IMR-90 (cell line): ENCODE data around the gene PSENEN. TPM values are rescaled to one million over a fixed set of nuclear protein-coding genes. Genes with fewer than 3 reads are reported as not detected.

Experiments
- ATAC-seq: fragments of 200-7000 bp; cut with Tn5 transposase; 2 replicates; pipeline ENCODE4 v1.9.1; 2020; ENCODE audit warnings: low read depth, mild to moderate bottlenecking, moderate library complexity
- BruUV-seq: library from RNA; stranded (reverse); fragments of 400-500 nt; replicated peaks from 2 replicates; lab custom pipeline; 2021; lab: Mats Ljungman, UMichigan
- CTCF ChIA-PET: fragments of 300-600 bp; formaldehyde crosslinking; extraction: SDS; loops from one replicate; lab custom pipeline; 2021; ENCODE audit warnings: antibody characterized with exemption; lab: Yijun Ruan, JAX
- POLR2A ChIA-PET: fragments of 300-600 bp; sonication (Branson Sonifier 250); formaldehyde crosslinking; loops from one replicate; lab custom pipeline; 2022; ENCODE audit warnings: antibody characterized with exemption; ENCODE audit not compliant: unreplicated experiment; lab: Charles Lee
- DNase-seq: peaks from one replicate; pipeline ENCODE4 v3.0.0; 2013
- H2AFZ ChIP-seq: replicated peaks from 2 replicates; pipeline ENCODE3; 2013; ENCODE audit warnings: low read length, mild to moderate bottlenecking; ENCODE audit not compliant: poor library complexity
- H2AK5ac ChIP-seq: 2 replicates; pipeline ENCODE4 v1.6.1; 2013; ENCODE audit warnings: low read depth, low read length, inconsistent platforms
- H2AK9ac ChIP-seq: replicated peaks from 2 replicates; pipeline ENCODE3; 2013; ENCODE audit warnings: mild to moderate bottlenecking, low read depth, low read length, moderate library complexity; ENCODE audit not compliant: poor library complexity
- H2BK120ac ChIP-seq: 2 replicates; pipeline ENCODE4 v1.6.1; 2013; ENCODE audit warnings: low read depth, low read length, inconsistent platforms
- H2BK15ac ChIP-seq: 3 replicates; pipeline ENCODE4 v1.6.1; 2013; ENCODE audit warnings: low read depth, low read length, inconsistent platforms
- H2BK20ac ChIP-seq: 2 replicates; pipeline ENCODE4 v1.6.1; 2013; ENCODE audit warnings: low read depth, mild to moderate bottlenecking, inconsistent platforms, low read length, moderate library complexity
- H2BK5ac ChIP-seq: 2 replicates; pipeline ENCODE4 v1.6.1; 2013; ENCODE audit warnings: mild to moderate bottlenecking, low read depth, low read length, inconsistent platforms; ENCODE audit not compliant: poor library complexity, severe bottlenecking
- H3K14ac ChIP-seq: replicated peaks from 2 replicates; pipeline ENCODE4 v1.6.1; 2013; ENCODE audit warnings: low read depth, low read length, inconsistent platforms
- H3K18ac ChIP-seq: 2 replicates; pipeline ENCODE4 v1.6.1; 2013; ENCODE audit warnings: low read depth, low read length, control low read depth
- H3K23ac ChIP-seq: 2 replicates; pipeline ENCODE4 v1.6.1; 2013; ENCODE audit warnings: low read depth, low read length, inconsistent platforms
- H3K27ac ChIP-seq: 2 replicates; pipeline ENCODE4 v1.5.1; 2013; ENCODE audit warnings: mild to moderate bottlenecking, control low read depth, low read length; ENCODE audit not compliant: insufficient read depth
- H3K27me3 ChIP-seq: 2 replicates; pipeline ENCODE4 v1.6.1; 2013; ENCODE audit warnings: low read length; ENCODE audit not compliant: control insufficient read depth, insufficient read depth
- H3K36me3 ChIP-seq: 2 replicates; pipeline ENCODE4 v1.6.1; 2013; ENCODE audit warnings: low read length, mixed read lengths; ENCODE audit not compliant: control insufficient read depth, insufficient read depth
- H3K4ac ChIP-seq: 2 replicates; pipeline ENCODE4 v1.6.1; 2013; ENCODE audit warnings: low read depth, low read length, inconsistent platforms
- H3K4me1 ChIP-seq: 2 replicates; pipeline ENCODE4 v1.6.1; 2013; ENCODE audit warnings: low read length, mixed read lengths; ENCODE audit not compliant: control insufficient read depth, insufficient read depth
- H3K4me2 ChIP-seq: 2 replicates; pipeline ENCODE4 v1.6.1; 2013; ENCODE audit warnings: low read depth, mild to moderate bottlenecking, control low read depth, low read length, moderate library complexity
- H3K4me3 ChIP-seq: 2 replicates; pipeline ENCODE4 v1.5.1; 2013; ENCODE audit warnings: low read depth, mild to moderate bottlenecking, control low read depth, low read length, moderate library complexity; ENCODE audit not compliant: insufficient read depth
- H3K56ac ChIP-seq: 2 replicates; pipeline ENCODE4 v1.6.1; 2013; ENCODE audit warnings: low read length, inconsistent platforms; ENCODE audit not compliant: insufficient read depth; ENCODE audit errors: extremely low read depth
- H3K79me1 ChIP-seq, 2 experiments: 2 replicates each; pipeline ENCODE4 v1.6.1; 2013; ENCODE audit warnings: low read length in 2 of 2, inconsistent platforms in 1 of 2, low read depth in 1 of 2
- H3K9ac ChIP-seq: 2 replicates; pipeline ENCODE4 v1.6.1; 2013; ENCODE audit warnings: low read depth, low read length, control low read depth
- H3K9me1 ChIP-seq: 2 replicates; pipeline ENCODE4 v1.6.1; 2013; ENCODE audit warnings: low read length, inconsistent platforms; ENCODE audit not compliant: insufficient read depth
- H3K9me3 ChIP-seq: 2 replicates; pipeline ENCODE4 v1.6.1; 2013; ENCODE audit warnings: low read length; ENCODE audit not compliant: control insufficient read depth, insufficient read depth
- H4K20me1 ChIP-seq: 2 replicates; pipeline ENCODE4 v1.6.1; 2013; ENCODE audit warnings: low read length, inconsistent platforms; ENCODE audit not compliant: insufficient read depth
- H4K5ac ChIP-seq: 2 replicates; pipeline ENCODE4 v1.6.1; 2013; ENCODE audit warnings: mild to moderate bottlenecking, low read depth, low read length, control low read depth
- H4K8ac ChIP-seq, 2 experiments: 2 replicates each; pipeline ENCODE4 v1.6.1; 2013; ENCODE audit warnings: low read depth in 2 of 2, low read length in 2 of 2, control low read depth in 1 of 2, inconsistent platforms in 1 of 2
- H4K91ac ChIP-seq: 2 replicates; pipeline ENCODE4 v1.6.1; 2013; ENCODE audit warnings: low read depth, low read length, inconsistent platforms; ENCODE audit not compliant: insufficient read depth
- BHLHE40 ChIP-seq: fragments of 150-350 bp; IDR thresholded peaks from 2 replicates; pipeline ENCODE4 v1.6.1; 2016; ENCODE audit warnings: mild to moderate bottlenecking, low read depth, low read length
- CEBPB ChIP-seq: IDR thresholded peaks from 2 replicates; pipeline ENCODE4 v1.6.1; 2012; ENCODE audit warnings: low read depth, low read length, improper control_type of control experiment
- CHD1 ChIP-seq: IDR thresholded peaks from 2 replicates; pipeline ENCODE4 v1.6.1; 2012; ENCODE audit warnings: low read depth, low read length, improper control_type of control experiment
- ELK1 ChIP-seq: fragments of 150-350 bp; IDR thresholded peaks from 2 replicates; pipeline ENCODE4 v1.6.1; 2016; ENCODE audit warnings: low read depth, mild to moderate bottlenecking, low read length, moderate library complexity, borderline replicate concordance
- FOS ChIP-seq: fragments of 150-350 bp; IDR thresholded peaks from 2 replicates; pipeline ENCODE4 v1.6.1; 2016; ENCODE audit warnings: low read depth, low read length
- MAFK ChIP-seq: IDR thresholded peaks from 2 replicates; pipeline ENCODE4 v1.6.1; 2012; ENCODE audit warnings: low read depth, low read length, improper control_type of control experiment
- MAZ ChIP-seq: IDR thresholded peaks from 2 replicates; pipeline ENCODE4 v1.6.1; 2012; ENCODE audit warnings: low read depth, mild to moderate bottlenecking, low read length, improper control_type of control experiment, moderate library complexity, borderline replicate concordance
- NFE2L2 ChIP-seq: fragments of 150-350 bp; IDR thresholded peaks from 2 replicates; pipeline ENCODE4 v1.6.1; 2016; ENCODE audit warnings: low read depth, mild to moderate bottlenecking, low read length
- POLR2A ChIP-seq: IDR thresholded peaks from 2 replicates; pipeline ENCODE4 v1.6.1; 2012; ENCODE audit warnings: mild to moderate bottlenecking, low read depth, low read length
- RAD21 ChIP-seq: IDR thresholded peaks from 2 replicates; pipeline ENCODE4 v1.6.1; 2012; ENCODE audit warnings: low read length, improper control_type of control experiment
- RCOR1 ChIP-seq: IDR thresholded peaks from 2 replicates; pipeline ENCODE4 v1.6.1; 2012; ENCODE audit warnings: mild to moderate bottlenecking, low read length, improper control_type of control experiment; ENCODE audit not compliant: insufficient replicate concordance
- RFX5 ChIP-seq: IDR thresholded peaks from 2 replicates; pipeline ENCODE4 v1.8.0; 2012; ENCODE audit warnings: low read depth, mild to moderate bottlenecking, low read length, moderate library complexity
- SMC3 ChIP-seq: fragments of 150-350 bp; IDR thresholded peaks from 2 replicates; pipeline ENCODE4 v1.6.1; 2016; ENCODE audit warnings: low read depth, mild to moderate bottlenecking, antibody characterized with exemption, low read length, moderate library complexity
- USF2 ChIP-seq: fragments of 150-350 bp; IDR thresholded peaks from 2 replicates; pipeline ENCODE4 v1.6.1; 2017; ENCODE audit warnings: mild to moderate bottlenecking, antibody characterized with exemption, low read length, low read depth
- WGBS, 2 experiments: methylation state at CpG; one replicate each; pipeline versions ENCODE4 v1.1.5 to v1.1.7; 2013; ENCODE audit warnings: missing lambda C conversion rate in 2 of 2; ENCODE audit not compliant: insufficient read length in 1 of 2; ENCODE audit errors: extremely low coverage in 2 of 2; 5-methylcytosine and 5-hydroxymethylcytosine counted together
- dilution Hi-C: fragments of 300-500 bp; cut with HindIII; formaldehyde crosslinking; loops from one replicate; pipeline ENCODE4 v1.14.3; 2018; ENCODE audit warnings: low sequenced_read_pairs; ENCODE audit not compliant: unreplicated experiment
- in situ Hi-C: fragments of 300-500 bp; cut with MboI; formaldehyde crosslinking; loops from 3 replicates; pipeline ENCODE4 v1.14.3; 2019; ENCODE audit warnings: low sequenced_read_pairs, inconsistent platforms, mixed read lengths
- intact Hi-C: fragments of 100-400 bp; cut with micrococcal nuclease; formaldehyde crosslinking; loops from 2 replicates; pipeline ENCODE4 v1.10.0; 2022
- polyA plus RNA-seq, 3 experiments: library from polyadenylated mRNA; depleted of rRNA; stranded (reverse); fragments of >200 nt; gene quantifications; 2 replicates each; pipeline ENCODE4 v1.2.3, GENCODE V29; 2012; ENCODE audit warnings: low replicate concordance in 1 of 3
- total RNA-seq: library from RNA; depleted of rRNA; stranded (reverse); fragments of >200 nt; gene quantifications from 2 replicates; pipeline ENCODE4 v1.2.3, GENCODE V29; 2012

The PSENEN gene
- total and polyA plus RNA-seq, 2 of the 4 experiments (the other 2 are of a cell fraction) = 9.0 to 47.0 TPM

DNA sequence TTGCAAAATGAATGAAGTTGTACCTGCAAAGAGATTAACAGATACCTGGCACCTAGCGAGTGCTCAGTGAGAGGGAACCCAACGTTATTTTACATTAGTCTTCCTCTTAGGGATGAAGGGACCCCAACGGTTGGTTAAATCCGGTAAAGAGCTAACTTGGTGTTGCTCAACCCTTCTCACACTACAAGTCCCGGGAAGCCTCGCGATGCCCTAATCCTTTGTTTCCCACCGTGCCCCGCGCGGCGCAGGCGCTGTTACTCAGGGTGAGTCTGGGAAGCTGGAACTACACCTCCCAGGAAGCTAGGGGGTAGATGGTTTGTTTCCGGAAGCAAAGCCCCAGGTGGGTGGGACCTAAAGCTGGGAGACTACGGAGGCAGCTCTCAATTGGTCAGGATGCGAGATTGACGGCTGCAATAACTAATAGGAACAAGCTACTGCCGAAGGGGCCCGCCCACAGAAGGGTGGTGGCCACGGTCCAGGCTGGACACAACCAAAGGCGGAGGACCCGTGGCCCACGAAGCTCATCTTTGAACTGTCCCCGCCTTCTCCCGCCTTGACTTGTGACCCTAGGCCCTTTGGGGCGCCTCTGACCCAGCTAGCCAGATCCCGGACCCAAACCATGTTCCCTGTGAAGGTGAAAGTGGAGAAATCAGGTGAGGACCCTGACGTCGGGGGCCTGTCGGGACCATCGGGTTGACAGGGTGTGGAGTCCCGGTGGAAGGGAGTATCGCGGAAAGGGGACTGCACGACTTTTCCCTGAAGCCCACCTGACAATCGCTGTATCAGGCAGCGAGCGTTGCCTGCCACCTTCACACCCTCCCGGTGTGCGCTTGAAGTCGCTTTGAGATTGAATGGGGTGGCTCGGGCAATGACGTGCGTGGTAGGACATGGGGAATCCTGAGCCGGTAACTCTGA is 2.9 kb downstream of the PSENEN start, which contains the start of gene LIN37 (continued):
- TF ChIP-seq SMC3 (no peak), MAFK (no peak), MAZ (0 out of 2 replicates have a peak, but pooled peaks have one; percentile 56)

DNA sequence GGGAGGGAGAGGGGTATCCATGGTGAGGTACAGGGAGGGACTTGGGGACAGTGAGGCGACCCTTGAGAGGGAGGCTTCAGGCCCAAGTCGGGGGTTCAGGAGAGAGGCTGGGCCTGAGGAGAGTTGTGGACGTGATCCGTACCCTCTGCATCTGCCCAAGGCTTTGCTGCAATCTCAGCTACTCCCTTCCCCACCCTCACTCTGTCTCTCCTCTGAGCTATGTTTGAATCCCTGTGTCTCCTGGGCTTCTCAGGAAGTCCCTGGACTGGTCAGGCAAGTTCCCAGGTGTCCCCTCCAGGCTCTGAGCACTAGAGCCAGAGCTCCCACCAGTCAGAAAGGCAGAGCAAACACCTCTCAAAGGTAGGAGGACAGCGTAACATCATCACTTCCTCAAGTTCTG is 4.7 kb downstream of the PSENEN start:
- H2AK5ac ChIP-seq = no peak overlapping the region; the same call in 1 of the 2 replicates
- ChIA-PET CTCF (no interaction called here), POLR2A (no interaction called here)
- H2BK120ac ChIP-seq = no peak overlapping the region
- H2AFZ ChIP-seq = no peak overlapping the region
- H2AK9ac ChIP-seq = no peak overlapping the region
- dilution Hi-C loops = no loop called here
- no peak overlapping the region for H3K4me3 ChIP-seq
- no peaks in the 10 kb centered on the region for H3K9me3 ChIP-seq
- H2BK5ac ChIP-seq = no peak overlapping the region
- no peak overlapping the region for H4K8ac ChIP-seq
- no peak overlapping the region for H3K18ac ChIP-seq
- in situ Hi-C loops = no loop called here
- peaks cover 28% of the 10 kb centered on the region; the same call in 1 of the 2 replicates for H3K36me3 ChIP-seq
- H3K4me1 ChIP-seq = peaks cover 5% of the 10 kb centered on the region
- H3K79me1 ChIP-seq = peaks cover 11 to 70% of the 10 kb centered on the region in 2 experiments; a peak in 3 of 4 replicates
- no TSS peak for BruUV-seq
- no peak overlapping the region for H3K56ac ChIP-seq
- H2BK15ac ChIP-seq = no peak overlapping the region
- no peak for ATAC-seq
- no peak overlapping the region for H3K4me2 ChIP-seq
- intact Hi-C loops = no loop called here
- no peak for DNase-seq
- no peaks in the 10 kb centered on the region for H3K27me3 ChIP-seq
- 0 out of 2 replicates have a peak, but pooled peaks cover 7% of the 10 kb centered on the region for H3K9me1 ChIP-seq
- no peak overlapping the region for H4K91ac ChIP-seq
- H3K4ac ChIP-seq = no peak overlapping the region
- no peak overlapping the region for H3K14ac ChIP-seq
- peaks cover 3% of the 10 kb centered on the region; the same call in 1 of the 2 replicates for H4K20me1 ChIP-seq
- no peak overlapping the region for H3K27ac ChIP-seq
- no peak overlapping the region for H3K9ac ChIP-seq
- H4K5ac ChIP-seq = no peak overlapping the region
- WGBS, 2 experiments = no CpG with 5 or more reads among the region's 5 CpGs
- no peak overlapping the region for H3K23ac ChIP-seq
- H2BK20ac ChIP-seq = no peak overlapping the region
- no peak for TF ChIP-seq BHLHE40
- no peak for TF ChIP-seq SMC3
- no peak for TF ChIP-seq RCOR1
- TF ChIP-seq RFX5 = no peak
- TF ChIP-seq RAD21 = no peak
- TF ChIP-seq CEBPB = no peak
- TF ChIP-seq MAZ = no peak
- TF ChIP-seq MAFK = no peak
- TF ChIP-seq NFE2L2 = no peak
- TF ChIP-seq USF2 = no peak
- TF ChIP-seq POLR2A = no peak
- no peak for TF ChIP-seq FOS
- no peak for TF ChIP-seq ELK1
- TF ChIP-seq CHD1 = no peak
